ENCODE measurements around the gene GGN. TPM values are rescaled to one million over a fixed set of nuclear protein-coding genes. Genes with fewer than 3 reads are reported as not detected.

The GGN gene
- total RNA-seq, 1 donor from 2014 or later, result 2.1 TPM

- H3K27ac Mint-ChIP-seq (ENCODE audit: unreplicated experiment), result no peak overlapping the region
Measured at GRCh38 chr19:38394488-38394887, 6.7 kb upstream of the GGN start.

DNA sequence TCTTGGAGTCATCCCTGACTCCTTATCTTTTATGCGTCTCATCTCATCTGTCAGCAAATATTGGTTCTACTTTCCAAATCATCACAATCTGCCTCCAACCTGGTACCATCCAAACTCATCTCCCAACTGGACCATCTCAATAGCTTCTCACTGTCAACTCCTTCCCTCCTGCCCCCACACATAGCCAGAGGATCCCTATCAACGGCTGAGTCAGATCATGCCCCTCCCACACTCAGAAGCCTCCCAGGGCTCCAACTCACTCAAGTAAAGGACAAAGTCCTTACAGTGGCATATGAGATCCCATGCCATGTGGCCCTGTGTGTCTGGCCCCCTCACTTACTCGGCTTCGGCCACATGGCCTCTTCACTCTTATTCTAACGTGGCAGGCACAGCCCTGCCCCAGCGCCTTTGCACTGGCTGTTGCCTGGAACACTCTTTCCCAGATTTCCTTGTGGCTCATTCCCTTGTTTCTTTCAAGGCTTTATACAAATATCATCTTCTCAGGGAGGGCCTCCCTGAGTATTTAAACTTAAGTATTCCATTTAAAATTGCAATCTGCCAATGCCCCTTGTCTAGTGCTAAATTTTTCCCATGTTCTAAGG lies 5.0 kb upstream of the GGN start:
- DNase-seq (ENCODE audit: low read depth) (peak; percentile 40), FAIRE-seq (peak; percentile 9)
- H3K4me1 Mint-ChIP-seq (ENCODE audit: low read depth, unreplicated experiment), result peaks cover 12% of the 10 kb centered on the region

More at GRCh38 chr19:38394488-38394887, 6.7 kb upstream of the GGN start:
- Histone ChIP-seq H4K20me1 (ENCODE audit: insufficient read depth, low read length) (peaks cover 38% of the 10 kb centered on the region), H2AFZ (ENCODE audit: low read depth, low read length) (no peak overlapping the region), H3K27ac (ENCODE audit: low read depth, low read length) (no peak overlapping the region), H3K4me2 (ENCODE audit: low read length) (no peak overlapping the region), H3K9me3 (ENCODE audit: insufficient read depth, low read depth, low read length) (no peaks in the 10 kb centered on the region), H3K4me1 (ENCODE audit: insufficient read depth, low read length) (peaks cover 23% of the 10 kb centered on the region), H3K9ac (ENCODE audit: low read length) (no peak overlapping the region), H3K27me3 (ENCODE audit: insufficient read depth, low read length) (no peaks in the 10 kb centered on the region), H3K4me3 (ENCODE audit: insufficient read depth, low read depth, low read length) (no peak overlapping the region), H3K36me3 (ENCODE audit: insufficient read depth, low read length) (peaks cover 14% of the 10 kb centered on the region), H3K79me2 (ENCODE audit: insufficient read depth, low read length) (peaks cover 18% of the 10 kb centered on the region)
- peaks cover 3% of the 10 kb centered on the region for H3K9me3 Mint-ChIP-seq (ENCODE audit: unreplicated experiment)
- peaks cover 25% of the 10 kb centered on the region for H3K36me3 Mint-ChIP-seq (ENCODE audit: low read depth, unreplicated experiment)
- FAIRE-seq (no peak), DNase-seq (ENCODE audit: low read depth) (no peak)
- no peak for TF ChIP-seq EZH2 (IDR thresholded peaks at IDR 0.05; ENCODE audit: insufficient read depth, low read length)
- TF ChIP-seq CTCF (IDR thresholded peaks at IDR 0.05; ENCODE audit: insufficient read depth, low read depth, low read length), result no peak
- peaks cover 14% of the 10 kb centered on the region for H3K4me1 Mint-ChIP-seq (ENCODE audit: low read depth, unreplicated experiment)
- peaks cover 12% of the 10 kb centered on the region for H3K27me3 Mint-ChIP-seq (ENCODE audit: low read depth, unreplicated experiment)
- H3K4me3 Mint-ChIP-seq (ENCODE audit: unreplicated experiment), result no peak overlapping the region

More for the DNA sequence above, 5.0 kb upstream of the GGN start:
- no peak for TF ChIP-seq CTCF (IDR thresholded peaks at IDR 0.05; ENCODE audit: insufficient read depth, low read depth, low read length)
- no peak for TF ChIP-seq EZH2 (IDR thresholded peaks at IDR 0.05; ENCODE audit: insufficient read depth, low read length)
- H3K36me3 ChIP-seq (ENCODE audit: insufficient read depth, low read length), result peaks cover 14% of the 10 kb centered on the region
- peaks cover 38% of the 10 kb centered on the region for H4K20me1 ChIP-seq (ENCODE audit: insufficient read depth, low read length)
- no peak overlapping the region for H3K9ac ChIP-seq (ENCODE audit: low read length)
- H3K79me2 ChIP-seq (ENCODE audit: insufficient read depth, low read length), result peaks cover 24% of the 10 kb centered on the region
- Mint-ChIP-seq H3K4me3 (ENCODE audit: unreplicated experiment) (peak overlapping the region; percentile 48), H3K36me3 (ENCODE audit: low read depth, unreplicated experiment) (peaks cover 25% of the 10 kb centered on the region), H3K27me3 (ENCODE audit: low read depth, unreplicated experiment) (peaks cover 12% of the 10 kb centered on the region), H3K27ac (ENCODE audit: unreplicated experiment) (no peak overlapping the region), H3K9me3 (ENCODE audit: unreplicated experiment) (peaks cover 6% of the 10 kb centered on the region)
- H3K27ac ChIP-seq (ENCODE audit: low read depth, low read length), result no peak overlapping the region
- H3K4me1 ChIP-seq (ENCODE audit: insufficient read depth, low read length), result peaks cover 23% of the 10 kb centered on the region
- H2AFZ ChIP-seq (ENCODE audit: low read depth, low read length), result no peak overlapping the region
- H3K4me2 ChIP-seq (ENCODE audit: low read length), result peak overlapping the region; percentile 42
- no peaks in the 10 kb centered on the region for H3K9me3 ChIP-seq (ENCODE audit: insufficient read depth, low read depth, low read length)
- H3K27me3 ChIP-seq (ENCODE audit: insufficient read depth, low read length), result no peaks in the 10 kb centered on the region
- no peak overlapping the region for H3K4me3 ChIP-seq (ENCODE audit: insufficient read depth, low read depth, low read length)
